Stomach smooth muscle (tissue), 2 donors: ENCODE measurements around the gene RTP4.

Source experiments
- H3K27ac ChIP-seq: one replicate; pipeline ENCODE4 v1.7.0; 2013; ENCODE audit warnings: mild to moderate bottlenecking, low read length, inconsistent platforms
- H3K27me3 ChIP-seq, 2 donors: one replicate each; pipeline ENCODE4 v1.7.0; 2013; ENCODE audit warnings: low read length in 2 of 2; ENCODE audit not compliant: insufficient read depth in 2 of 2, control insufficient read depth in 1 of 2
- H3K36me3 ChIP-seq, 2 donors: one replicate each; pipeline ENCODE4 v1.7.0; 2013; ENCODE audit warnings: low read length in 2 of 2; ENCODE audit not compliant: control insufficient read depth in 2 of 2, insufficient read depth in 2 of 2
- H3K4me1 ChIP-seq: one replicate; pipeline ENCODE4 v1.7.0; 2013; ENCODE audit warnings: low read length; ENCODE audit not compliant: control insufficient read depth, insufficient read depth
- H3K4me3 ChIP-seq, 2 donors: one replicate each; pipeline ENCODE4 v1.7.0; 2013; ENCODE audit warnings: low read length in 2 of 2
- H3K9ac ChIP-seq, 2 donors: one replicate each; pipeline ENCODE4 v1.7.0; 2013; ENCODE audit warnings: low read length in 2 of 2, mild to moderate bottlenecking in 1 of 2
- H3K9me3 ChIP-seq, 2 donors: one replicate each; pipeline ENCODE4 v1.7.0; 2013; ENCODE audit warnings: low read length in 2 of 2; ENCODE audit not compliant: control insufficient read depth in 2 of 2
- donor health status: healthy.
- donor health status: Pancreatic carcinoma.

Gene RTP4

GRCh38 chr3:187336322-187336721 lies 31.9 kb upstream of the RTP4 start:
- Histone ChIP-seq H3K36me3 (no peaks in the 10 kb centered on the region), H3K27ac (no peak overlapping the region), H3K4me3 (no peak overlapping the region), H3K9ac (no peak overlapping the region), H3K27me3 (peaks cover 2 to 5% of the 10 kb centered on the region in 2 donors), H3K9me3 (no peaks in the 10 kb centered on the region), H3K4me1 (no peaks in the 10 kb centered on the region)

GRCh38 chr3:187340578-187340977 lies 27.6 kb upstream of the RTP4 start:
- Histone ChIP-seq H3K9me3 (no peaks in the 10 kb centered on the region), H3K4me3 (no peak overlapping the region), H3K36me3 (no peaks in the 10 kb centered on the region), H3K27ac (no peak overlapping the region), H3K27me3 (peaks cover 2 to 5% of the 10 kb centered on the region in 2 donors), H3K9ac (no peak overlapping the region), H3K4me1 (no peaks in the 10 kb centered on the region)

DNA sequence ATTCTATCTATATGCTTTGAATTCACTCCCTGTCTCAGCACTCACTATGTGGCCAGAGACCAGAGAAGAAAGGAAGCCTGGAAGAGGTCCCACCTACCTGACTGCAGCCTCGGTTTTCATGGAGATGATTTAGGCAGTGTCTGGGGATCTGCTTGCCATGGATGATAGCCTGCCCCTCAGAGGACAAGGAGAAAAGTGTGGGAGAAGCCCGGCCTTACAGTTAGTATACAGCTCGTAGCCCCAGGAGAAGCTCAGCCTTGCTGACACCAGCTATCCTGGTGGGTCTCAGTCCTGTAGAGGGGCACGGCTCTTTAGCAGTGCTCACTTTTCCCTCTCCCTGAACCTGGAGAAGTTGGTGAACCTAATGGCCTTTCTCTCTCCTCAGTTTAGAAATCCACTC lies 25.9 kb upstream of the RTP4 start:
- H3K27ac ChIP-seq, result no peak overlapping the region
- H3K4me1 ChIP-seq, result no peaks in the 10 kb centered on the region
- H3K4me3 ChIP-seq, result no peak overlapping the region
- H3K9ac ChIP-seq, result no peak overlapping the region
- peaks cover 2 to 5% of the 10 kb centered on the region in 2 donors for H3K27me3 ChIP-seq
- no peaks in the 10 kb centered on the region for H3K9me3 ChIP-seq
- H3K36me3 ChIP-seq, result no peaks in the 10 kb centered on the region

GRCh38 chr3:187343670-187344069 lies 24.5 kb upstream of the RTP4 start:
- H3K9me3 ChIP-seq, result no peaks in the 10 kb centered on the region
- H3K27ac ChIP-seq, result no peak overlapping the region
- H3K4me1 ChIP-seq, result no peaks in the 10 kb centered on the region
- H3K27me3 ChIP-seq, result peaks cover 1% of the 10 kb centered on the region in 2 donors
- H3K36me3 ChIP-seq, result no peaks in the 10 kb centered on the region
- no peak overlapping the region for H3K9ac ChIP-seq
- no peak overlapping the region for H3K4me3 ChIP-seq

DNA sequence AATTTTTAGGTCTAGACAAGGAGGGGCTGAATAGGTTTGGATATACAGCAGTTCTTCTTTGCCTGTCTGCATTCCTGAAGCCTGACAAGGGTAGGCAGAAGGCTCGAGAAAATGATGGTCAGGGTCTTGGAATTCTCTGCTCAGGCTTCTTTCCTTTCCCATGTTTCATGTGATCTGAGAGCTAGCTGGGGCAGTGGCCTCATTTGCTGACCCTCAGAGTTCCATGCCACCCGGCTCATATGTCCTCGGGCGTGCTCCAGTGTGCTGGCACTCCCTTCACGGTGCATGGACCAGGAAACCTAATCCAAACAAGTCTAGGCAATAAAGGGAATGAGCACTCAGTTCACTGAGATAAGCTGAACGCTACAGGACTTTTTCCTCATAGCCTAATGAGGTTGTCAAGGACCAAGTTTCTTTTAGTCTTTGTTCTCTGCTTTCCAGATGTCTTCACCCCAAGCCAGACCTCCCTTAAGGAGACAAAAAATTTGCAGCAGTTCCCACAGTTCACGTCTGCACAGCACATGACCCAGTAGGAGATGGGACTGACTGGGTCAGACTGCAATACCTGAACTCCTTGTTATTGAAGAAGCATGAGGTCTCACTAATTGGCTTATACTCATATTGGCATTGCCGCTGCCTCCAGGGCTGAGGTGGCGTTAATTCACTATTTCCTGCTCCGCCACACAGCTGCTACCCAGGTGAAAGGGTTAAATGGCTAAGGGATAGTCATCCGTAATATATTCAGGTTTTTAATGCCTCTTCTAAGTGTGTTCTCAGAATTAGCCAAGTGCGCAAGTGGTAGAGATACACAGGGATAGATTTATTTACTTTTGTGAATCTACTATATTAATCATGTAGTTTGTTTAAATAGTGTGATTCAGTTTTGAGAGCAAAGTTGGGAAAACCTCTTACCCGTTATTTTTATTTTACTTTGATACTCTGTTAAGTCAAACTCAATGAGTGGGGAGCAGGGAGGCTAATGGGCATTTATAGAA lies 15.3 kb upstream of the RTP4 start:
- Histone ChIP-seq H3K9ac (no peak overlapping the region), H3K27me3 (peaks cover 0 to 3% of the 10 kb centered on the region in 2 donors), H3K9me3 (no peaks in the 10 kb centered on the region), H3K4me3 (no peak overlapping the region), H3K27ac (no peak overlapping the region), H3K36me3 (no peaks in the 10 kb centered on the region), H3K4me1 (no peaks in the 10 kb centered on the region)

GRCh38 chr3:187358068-187358467 lies 10.1 kb upstream of the RTP4 start:
- Histone ChIP-seq H3K9me3 (no peaks in the 10 kb centered on the region), H3K36me3 (no peaks in the 10 kb centered on the region), H3K27me3 (peaks cover 0 to under 1% of the 10 kb centered on the region in 2 donors), H3K4me3 (no peak overlapping the region), H3K9ac (no peak overlapping the region), H3K27ac (no peak overlapping the region), H3K4me1 (no peaks in the 10 kb centered on the region)

- Histone ChIP-seq H3K36me3 (no peaks in the 10 kb centered on the region), H3K9ac (no peak overlapping the region), H3K27me3 (no peaks in the 10 kb centered on the region), H3K4me3 (no peak overlapping the region), H3K27ac (no peak overlapping the region), H3K9me3 (no peaks in the 10 kb centered on the region), H3K4me1 (no peaks in the 10 kb centered on the region)
These were observed 8.2 kb upstream of the RTP4 start for GRCh38 chr3:187359798-187360486.

DNA sequence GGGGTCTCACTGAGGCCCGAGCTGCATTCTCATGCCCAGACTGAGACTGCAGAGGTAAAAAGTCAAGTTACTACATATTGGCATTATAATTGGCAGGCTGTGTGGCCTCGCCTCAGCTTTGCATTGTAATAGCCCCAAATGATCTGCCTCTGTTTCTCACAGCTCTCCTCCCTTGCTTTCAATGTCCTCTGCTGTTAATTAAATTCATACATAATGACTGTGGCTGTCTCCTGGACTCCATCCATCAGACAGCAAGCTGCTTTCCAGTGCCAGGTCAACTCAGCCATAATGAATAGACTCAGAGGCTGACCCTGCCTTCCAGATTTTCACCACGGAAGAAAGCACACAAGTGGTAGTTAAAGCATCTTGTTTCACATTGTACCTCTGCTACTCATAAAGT lies 7.6 kb upstream of the RTP4 start:
- H3K27ac ChIP-seq, result no peak overlapping the region
- no peaks in the 10 kb centered on the region for H3K9me3 ChIP-seq
- H3K27me3 ChIP-seq, result no peaks in the 10 kb centered on the region
- H3K4me1 ChIP-seq, result no peaks in the 10 kb centered on the region
- no peak overlapping the region for H3K4me3 ChIP-seq
- H3K9ac ChIP-seq, result no peak overlapping the region
- no peaks in the 10 kb centered on the region for H3K36me3 ChIP-seq

DNA sequence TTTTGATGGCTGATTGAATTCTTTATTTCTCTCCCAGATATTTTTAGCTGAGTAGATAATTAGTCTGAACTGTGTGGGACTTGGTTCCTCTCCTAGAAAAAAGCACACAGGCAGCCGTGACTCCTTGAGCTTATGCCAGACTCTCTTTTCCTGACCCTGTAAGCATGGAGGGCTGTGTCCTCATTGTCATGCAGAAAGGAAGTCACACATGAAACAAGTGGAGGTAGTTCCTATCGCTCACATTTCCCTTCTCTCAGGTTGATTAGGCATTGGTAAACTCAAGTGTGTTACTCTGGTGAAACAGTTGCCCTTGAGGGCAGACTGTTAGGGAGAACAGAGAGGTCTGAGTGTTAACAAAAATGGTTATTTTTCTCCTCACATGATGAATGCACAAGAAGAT lies 6.3 kb upstream of the RTP4 start:
- Histone ChIP-seq H3K9ac (no peak overlapping the region), H3K27ac (no peak overlapping the region), H3K4me3 (no peak overlapping the region), H3K27me3 (no peaks in the 10 kb centered on the region), H3K4me1 (no peaks in the 10 kb centered on the region), H3K36me3 (no peaks in the 10 kb centered on the region), H3K9me3 (no peaks in the 10 kb centered on the region)

- H3K27me3 ChIP-seq, result no peaks in the 10 kb centered on the region
- H3K27ac ChIP-seq, result peak overlapping the region; percentile 76
- peaks cover 9% of the 10 kb centered on the region for H3K4me1 ChIP-seq
- peaks cover 6 to 8% of the 10 kb centered on the region in 2 donors for H3K36me3 ChIP-seq
- peak overlapping the region in 1 of 2 donors; percentile 84 for H3K4me3 ChIP-seq
- H3K9me3 ChIP-seq, result no peaks in the 10 kb centered on the region
- peak overlapping the region; percentile 31 to 93 for H3K9ac ChIP-seq
These were observed 553 bp upstream of the RTP4 start for GRCh38 chr3:187367561-187368103.
